Right kidney (tissue), 1 donor: ENCODE results near the gene TFE3.

Experiments used
- DNase-seq: peaks from one replicate; pipeline ENCODE4 v3.0.0-alpha.2; 2016

Gene TFE3

DNA sequence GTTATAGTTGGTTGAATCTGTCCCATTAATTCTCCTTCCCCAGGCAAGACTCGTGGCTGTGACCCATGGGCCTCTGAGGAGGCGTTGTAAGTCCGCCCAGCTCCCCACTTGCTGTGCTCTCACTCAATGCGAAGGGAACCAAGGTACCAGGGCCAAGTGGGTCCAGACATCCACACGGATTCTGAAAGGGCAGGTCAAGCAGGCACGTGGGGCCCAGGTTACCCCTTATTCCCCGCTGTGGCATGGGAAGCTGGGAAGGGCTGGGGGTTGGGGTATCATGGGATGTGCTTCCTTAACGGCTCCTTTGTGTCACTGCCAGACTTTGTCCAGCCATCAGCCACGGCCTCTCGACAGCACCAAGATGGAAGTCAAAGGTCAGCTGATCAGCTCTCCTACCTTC, 18.8 kb upstream of the TFE3 start:
- DNase-seq, result no peak

DNA sequence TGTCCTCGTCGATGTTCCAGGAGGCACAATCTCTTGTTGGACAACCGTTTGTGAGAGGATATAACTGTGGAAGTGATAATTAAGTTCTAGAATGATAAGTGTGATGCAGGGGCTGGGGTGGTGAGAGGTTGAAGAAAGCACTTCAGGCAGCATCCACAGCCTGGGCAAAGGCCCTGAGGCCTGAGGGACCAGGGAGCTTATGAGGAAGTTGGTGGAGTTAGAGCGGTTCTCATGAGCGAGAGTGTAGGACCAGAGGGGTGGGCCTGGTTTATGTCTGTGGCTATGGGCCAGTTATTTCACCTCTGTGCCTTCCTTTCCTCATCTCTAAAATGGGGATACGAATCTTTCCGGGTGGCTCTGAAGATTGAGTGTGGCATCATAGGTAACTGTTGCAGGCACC, 18.3 kb upstream of the TFE3 start:
- no peak for DNase-seq

DNA sequence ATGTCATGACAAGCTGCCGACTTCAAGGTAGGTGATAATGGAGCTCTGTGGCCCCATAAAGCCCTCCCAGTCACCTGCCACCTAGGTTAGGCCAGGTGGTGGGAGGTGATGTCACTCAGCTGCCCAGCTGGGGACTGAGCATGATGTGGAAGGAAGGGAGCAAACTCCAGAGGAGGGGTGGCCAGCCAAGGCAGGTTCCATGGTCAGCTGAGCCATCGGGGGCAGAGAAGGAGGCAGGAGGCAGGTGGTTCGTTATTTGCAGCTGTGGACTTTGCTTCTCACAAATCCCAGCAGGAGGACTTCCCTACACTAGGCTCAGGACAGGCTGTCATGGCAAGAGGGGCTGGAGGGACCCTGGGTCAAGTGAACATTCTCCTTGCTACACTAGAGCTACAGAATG, 17.8 kb upstream of the TFE3 start:
- DNase-seq, result no peak

DNA sequence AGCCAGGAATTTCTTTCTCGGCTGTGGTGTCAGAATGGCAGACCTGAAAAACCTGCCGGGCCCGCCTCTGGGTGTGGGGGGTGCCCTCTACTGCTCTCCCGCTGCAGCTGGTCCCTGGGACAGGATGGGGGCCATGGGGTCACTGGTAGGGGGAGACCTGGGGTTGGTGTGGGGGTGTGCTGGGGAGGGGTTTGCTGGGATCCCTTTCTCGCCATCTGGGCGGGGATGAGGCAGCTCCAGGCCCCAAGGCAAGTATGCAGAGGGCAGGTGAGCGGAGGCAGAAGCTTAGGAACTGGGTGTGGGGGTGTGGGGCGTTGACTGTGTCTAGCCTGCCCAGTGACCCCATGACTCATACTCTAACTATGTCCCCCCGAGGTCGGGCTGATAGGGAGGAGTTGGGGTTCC, 16.5 kb upstream of the TFE3 start:
- DNase-seq, result no peak

DNA sequence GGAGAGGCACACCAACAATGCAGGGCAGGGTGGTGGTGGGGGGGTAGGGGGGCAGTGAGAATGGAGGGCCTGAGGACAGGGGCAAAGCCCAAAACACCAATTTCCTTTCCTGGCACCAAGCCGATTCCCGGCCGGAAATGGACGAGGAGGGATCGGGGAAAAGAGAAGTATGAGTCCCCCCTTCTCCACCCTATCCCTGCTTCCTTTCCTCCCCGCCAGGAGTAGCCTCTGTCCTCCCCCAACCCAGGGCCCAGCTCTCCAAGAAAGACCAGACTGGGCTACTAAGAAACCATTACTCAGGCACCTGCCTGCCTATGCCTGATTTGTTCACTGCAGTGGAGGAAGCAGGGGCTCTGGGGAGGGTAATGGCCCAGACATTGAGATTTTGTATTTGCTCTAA, 16.0 kb upstream of the TFE3 start:
- no peak for DNase-seq

DNA sequence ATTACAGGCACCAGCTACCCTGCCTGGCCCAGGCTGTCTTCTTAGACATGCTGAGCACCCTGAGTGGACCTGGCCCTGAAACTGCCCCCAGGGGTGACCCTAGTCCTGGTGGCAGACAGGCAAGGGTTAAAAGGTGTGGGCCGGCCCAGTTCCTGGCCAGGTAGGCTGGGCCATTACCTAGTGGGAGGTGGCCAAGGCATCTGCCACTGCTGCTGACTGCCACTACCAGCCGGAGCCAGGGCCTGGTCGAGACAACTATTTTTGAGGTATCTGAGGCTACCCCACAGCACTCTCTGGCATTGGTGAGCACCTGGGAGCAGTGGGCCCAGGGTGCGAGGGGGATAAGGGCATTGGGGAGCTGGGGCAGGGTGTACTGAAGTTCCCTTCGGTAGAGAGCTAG, 15.6 kb upstream of the TFE3 start, which contains the start of gene CCDC120:
TSS of gene CCDC120 (plus strand) at position 206 of the 400 bp plus-strand sequence. CDS start 3,043 bp downstream, outside the sequence.
- no peak for DNase-seq

DNA sequence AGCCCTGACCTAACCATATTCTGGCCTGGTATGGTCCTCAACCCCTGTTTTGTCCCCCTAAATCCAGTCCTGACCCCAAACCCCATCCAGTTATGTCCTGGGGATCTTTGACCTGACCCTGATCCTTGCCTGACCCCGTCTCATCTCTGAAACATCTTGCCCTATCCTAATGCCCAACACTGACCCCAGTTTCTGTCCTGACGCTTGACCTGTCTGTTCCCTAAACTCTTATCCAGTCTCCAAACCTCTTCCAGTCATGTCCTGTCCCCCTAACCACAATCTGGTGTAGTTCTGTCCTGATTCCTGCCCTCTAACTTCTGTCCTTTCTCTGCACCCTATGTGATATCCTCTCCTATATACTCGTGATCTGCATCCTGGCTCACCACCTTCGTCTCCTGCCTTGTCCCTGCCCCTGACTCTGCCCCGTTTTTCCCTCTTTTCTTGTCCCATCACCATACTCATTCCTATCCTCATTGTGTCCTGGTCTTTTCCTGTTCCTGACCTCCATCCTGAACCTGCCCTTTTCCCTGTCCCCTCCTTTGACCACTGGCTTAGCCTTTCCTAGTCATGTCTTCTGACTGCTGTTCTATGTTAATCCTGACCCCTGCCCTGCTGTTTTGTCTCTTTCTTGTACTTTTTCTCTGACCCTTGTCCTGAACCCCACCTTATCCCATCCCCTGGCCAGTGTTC, 11.1 kb upstream of the TFE3 start:
- DNase-seq, result no peak

DNA sequence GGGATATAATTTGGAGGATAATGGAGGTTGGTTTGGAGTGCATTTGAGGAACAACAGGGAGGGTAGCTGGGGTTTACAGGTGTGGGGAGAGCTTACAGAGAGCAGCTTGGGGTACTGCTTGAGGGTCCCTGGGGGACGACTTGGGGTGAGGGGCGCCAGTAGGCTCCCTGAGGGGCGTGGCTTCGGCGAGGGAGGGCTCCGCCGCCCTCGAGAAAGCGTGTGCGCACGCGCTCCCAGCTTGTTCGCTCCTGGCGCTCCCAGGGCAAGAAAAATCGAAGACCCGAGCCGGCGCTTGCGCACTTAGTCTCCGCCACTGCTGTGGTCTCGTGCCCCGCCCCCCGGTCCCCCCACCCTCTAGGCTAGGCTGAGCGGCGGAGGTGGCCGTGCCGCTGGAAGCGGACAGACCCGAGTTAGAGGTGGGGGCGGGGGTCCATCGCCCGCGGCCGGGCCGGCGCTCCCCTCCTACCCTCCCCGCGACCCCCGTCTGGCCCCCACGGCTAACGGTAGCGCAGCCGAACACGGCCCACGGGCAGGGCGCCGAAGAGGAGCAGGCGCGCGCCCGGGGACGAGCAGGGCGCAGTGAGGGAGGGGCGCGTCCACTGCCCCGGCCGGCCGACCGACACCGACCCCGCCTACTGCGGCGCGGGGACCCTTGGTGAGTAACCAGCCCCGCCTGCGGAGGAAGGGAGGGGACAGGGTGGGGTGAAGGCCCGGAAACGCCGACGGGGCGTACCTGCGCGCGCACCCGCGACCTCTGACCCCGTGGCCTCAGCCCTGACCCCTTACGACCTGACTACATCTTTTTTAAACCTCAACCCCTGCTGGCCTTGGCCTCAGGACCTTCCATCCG, 10.3 kb upstream of the TFE3 start:
- DNase-seq, result peak; percentile 49

DNA sequence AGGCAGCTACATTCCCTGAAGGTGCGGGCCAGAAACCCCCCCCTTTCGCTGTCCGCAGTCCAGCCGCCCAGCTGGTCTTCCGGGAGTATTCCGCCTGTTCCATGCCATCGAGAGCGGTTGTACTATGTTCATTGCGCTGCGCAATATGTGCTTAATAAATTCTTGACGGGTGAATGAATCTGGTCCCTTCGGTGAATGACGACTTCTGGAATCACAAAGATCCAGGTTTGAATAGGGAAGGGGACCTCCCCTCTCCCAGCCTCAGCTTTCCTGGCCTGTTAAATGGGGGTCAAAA, 777 bp upstream of the TFE3 start:
- DNase-seq, result no peak

DNA sequence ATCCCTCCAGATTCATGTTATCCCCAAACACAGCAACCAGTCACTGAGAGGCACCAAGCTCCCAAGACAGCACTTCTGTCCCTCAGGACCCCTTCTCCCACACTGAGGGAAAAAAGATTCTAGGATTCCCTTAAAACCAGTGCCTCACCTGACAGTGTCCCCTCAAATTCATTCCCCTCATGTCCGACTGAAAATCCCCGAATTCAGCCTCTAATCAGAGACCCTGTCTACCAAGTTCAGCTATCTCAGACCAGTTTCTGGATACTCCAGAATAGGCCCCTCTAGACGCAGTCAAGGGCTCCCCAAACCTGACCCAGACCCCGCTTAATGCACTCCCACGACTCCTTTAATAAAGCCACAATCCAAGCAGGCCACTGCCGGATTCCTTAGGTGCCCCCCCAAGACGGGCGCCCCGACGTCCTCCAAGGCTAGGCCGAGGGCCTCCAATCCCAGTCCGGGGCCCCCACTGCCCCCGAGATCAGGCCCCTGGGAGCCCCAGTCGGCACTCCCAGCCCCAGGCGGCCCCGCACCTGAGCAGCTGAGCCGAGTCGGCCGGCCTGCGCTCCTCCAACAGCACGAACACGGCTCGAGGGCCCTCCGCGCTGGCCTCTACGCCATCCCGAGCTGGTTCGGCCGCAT, 457 bp downstream of the TFE3 start:
- peak; percentile 22 for DNase-seq

DNA sequence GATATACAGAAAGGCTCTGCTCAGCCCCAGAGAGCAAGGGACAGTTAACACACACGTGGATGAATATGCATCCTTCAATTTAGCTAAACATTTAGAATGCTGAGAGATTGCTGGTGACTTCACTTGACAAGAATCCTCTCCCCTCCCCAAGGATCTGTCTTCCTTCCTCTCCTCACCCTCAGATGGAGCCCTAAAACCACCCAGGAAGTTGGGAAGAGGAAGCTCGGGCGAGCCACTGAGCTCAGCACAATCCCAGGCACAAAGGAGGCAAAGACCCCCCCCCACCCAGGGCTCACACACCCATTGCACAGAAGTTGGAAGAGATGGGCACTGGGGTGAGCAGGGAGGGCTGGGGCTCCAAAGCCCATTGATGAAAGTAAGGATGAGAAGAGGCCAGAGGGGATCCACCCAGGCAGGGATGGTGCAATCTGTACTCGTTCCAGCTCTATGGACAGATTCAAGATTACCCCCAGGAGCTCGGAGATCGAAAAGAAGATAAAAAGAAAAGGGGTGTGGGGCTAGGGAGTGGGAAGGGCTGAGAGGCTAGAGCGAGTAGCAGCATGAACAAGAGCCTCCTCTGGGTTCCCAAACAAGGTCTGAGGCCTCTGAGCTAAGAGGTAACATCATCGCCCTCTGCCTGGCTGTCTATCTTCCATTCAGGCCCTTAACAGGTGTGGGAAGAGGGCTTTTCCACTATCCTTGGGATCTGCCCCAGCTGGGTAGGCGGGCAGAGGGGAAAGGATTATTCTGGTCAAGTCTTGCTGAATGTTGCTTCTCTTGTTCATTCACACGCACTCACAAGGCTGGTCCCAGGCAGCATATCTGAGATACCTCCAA, 1.2 kb downstream of the TFE3 start:
- DNase-seq, result no peak

DNA sequence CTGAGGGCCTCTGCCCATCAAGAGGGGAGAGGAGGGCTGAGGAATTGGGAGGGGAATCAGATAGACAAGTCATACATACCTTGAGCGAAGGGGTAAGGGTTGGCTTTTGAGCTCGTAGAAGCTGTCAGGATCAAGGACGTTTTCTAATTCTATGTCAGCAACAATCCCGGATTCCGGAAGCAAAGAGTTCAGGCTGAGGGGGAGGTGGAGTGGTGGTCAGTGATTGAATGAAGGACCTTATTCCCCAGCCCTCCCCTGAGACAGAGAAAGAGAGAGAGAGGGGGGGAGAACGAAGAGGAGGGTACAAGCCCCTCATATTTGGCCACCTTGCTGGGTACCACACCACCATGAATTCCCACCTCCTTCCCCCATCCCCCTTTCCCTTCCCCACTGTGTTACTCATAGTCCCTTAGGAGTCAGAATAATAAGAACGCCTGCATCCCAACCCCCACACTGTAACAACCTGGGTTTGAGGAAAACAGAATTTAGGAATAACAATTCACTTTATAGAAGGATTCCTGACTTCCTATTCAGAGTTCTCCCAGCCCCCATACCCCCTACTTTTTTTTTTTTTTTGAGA, 2.7 kb downstream of the TFE3 start:
- DNase-seq, result no peak

DNA sequence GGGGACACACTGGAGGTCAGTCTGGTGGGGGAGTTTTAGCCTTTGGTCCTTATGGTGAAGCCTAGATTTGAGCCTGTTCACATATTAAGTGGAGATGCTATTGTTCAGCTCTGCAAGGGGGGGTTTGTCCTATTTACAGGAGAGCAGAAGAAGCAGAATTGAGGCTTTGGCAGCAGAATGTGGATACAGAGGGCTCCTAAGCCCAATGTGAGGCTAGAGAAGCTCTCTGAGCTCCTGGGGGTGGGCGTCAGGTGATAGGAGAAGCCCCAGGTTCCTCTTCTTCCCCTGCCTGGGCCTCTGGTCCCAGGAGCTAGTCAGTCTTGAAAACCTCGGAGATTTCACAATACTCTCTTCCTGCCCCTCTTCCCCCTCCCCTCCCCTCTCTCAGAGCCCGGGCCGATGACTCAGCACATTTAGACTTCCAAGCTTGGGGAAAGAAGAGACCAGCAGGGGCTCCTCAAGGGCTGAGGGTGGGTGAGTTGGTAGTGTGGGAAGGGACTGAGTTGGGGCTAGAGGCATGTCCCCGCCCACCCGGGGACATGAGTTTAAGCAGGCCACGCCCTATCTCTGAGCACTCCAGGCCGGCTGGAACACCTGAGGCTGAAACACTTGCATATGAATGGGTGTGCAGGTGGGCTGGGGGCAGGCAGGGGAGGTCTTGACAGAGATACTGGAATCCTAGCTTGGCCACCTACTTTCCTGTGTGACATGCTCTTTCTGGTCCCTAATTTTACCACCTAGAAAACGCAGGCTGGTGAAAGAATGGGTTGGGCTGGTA, 3.4 kb downstream of the TFE3 start:
- DNase-seq, result no peak

DNA sequence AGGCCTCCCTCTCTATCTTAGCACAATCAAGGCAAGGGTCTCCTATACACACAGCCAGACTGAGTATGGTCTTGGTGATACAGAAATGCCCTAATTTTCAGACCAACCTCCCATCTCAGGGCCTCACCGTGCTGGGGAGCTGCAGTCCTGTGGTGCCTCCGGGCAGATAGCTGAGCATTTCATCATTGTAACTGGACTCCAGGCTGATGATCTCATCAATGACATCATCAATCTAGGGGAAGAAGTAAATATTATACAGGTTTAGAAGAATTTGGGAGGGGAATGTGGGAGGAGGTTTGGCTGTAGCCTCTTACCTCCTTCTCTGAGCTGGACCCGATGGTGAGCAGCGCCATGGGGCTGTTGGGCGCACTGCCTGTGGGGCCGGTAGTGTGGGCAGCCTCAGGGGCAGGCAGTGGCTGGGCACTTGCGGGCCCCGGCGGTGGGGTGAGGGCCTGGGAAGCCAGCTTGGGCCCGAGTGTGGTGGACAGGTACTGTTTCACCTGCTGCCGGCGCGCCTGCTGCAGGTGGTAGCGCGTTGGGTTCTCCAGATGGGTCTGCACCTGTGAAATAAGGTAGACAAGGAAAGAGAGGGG, 5.2 kb downstream of the TFE3 start:
- DNase-seq, result no peak

DNA sequence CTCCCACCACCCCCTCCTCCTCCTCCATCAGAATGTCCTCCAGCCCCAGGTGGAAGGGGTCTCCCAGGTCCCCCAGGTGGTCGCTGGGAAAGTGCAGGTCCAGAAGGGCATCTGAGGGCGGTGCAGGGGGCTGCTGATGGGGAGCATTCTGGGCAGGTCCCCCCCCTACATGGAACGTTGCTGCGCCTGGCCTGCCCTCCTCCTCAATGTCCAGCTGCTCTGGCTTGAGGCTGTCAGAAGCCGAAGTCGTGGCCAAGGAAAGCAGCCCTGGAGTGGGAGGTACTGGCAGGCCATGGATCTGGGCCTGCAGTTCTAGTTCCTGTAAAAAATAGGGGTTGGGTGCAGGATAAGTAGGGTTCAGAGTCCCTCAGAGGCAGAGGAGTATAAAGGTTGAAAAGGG, 12.9 kb downstream of the TFE3 start:
- DNase-seq, result no peak

DNA sequence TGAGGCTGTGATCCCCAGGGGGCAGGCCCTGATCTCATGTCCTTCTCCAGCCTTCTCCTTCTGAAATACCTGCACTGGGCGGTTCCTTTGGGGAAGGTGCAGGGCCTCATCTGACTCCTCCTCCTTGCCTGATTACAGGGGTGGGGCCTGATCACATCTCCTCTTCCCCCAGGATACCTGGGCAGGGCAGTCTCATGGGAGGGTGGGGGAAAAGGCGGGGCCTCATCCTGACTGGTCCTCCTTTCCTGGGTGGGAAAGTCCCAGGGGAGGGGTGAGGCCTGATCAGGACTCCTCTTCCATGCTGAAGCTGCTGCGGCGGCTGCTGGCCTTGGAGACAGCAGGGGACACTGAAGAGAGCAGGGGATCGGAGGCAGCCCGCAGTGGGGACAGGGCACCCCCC, 13.3 kb downstream of the TFE3 start:
- DNase-seq, result no peak

DNA sequence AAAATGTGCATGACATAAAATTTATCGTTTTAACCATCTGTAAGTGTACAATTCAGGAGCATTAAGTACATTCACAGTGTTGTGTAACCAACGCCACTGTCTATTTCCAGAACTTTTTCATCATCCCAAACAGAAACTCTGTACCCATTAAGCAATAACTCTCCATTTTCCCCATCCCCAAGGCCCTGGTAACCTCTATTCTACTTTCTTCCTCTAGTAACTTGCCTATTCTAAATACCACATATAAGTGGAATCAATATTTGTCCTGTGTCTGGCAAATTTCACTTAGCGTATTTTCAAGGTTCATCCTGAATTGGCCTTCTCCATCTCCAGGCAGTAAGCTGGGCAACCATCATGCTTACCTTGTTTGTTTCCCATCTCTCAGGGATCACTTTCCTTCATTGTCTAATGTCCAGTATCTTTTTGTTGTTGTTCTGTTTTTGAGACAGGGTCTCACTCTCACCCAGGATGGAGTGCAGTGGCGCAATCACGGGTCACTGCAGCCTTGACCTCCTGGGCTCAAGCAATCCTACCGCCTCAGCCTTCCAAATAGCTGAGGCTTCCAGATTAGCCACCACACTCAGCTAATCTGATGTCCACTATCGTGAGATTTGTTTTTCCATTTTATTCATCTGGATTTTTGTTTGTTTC, 23.4 kb downstream of the TFE3 start:
- DNase-seq, result no peak

DNA sequence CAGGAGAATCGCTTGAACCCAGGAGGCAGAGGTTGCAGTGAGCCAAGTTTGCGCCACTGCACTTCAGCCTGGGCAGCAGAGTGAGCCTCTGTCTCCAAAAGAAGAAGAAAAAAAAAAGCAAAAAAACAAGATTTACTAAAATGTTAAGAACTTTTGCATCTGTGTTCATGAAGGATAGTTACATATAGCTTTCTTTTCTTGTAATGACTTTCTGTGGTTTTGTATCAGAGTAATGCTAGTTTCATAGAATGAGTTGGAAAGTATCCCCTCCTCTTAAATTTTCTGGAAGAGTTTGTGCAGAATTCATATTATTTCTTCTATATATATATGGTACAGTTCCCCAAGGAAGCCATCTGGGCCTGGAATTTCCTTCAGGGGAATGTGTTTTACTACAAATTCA, 24.1 kb downstream of the TFE3 start:
- DNase-seq, result no peak

DNA sequence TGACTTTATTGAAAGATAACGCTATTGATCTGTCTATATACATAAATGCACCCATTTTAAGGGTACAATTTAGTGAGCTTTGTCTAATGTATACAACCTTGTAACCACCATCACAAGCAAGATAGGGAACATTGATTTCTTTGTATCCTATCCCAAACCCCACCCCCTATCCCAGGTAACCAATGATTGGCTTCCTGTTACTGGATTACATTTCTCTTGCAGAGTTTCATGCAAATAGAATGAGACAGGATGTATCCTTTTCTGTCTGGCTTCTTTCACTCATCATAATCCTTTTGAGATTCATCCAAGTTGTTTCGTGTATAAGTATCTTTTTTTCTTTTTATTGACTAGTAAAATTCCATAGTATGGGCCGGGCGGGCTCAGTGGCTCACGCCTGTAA, 39.5 kb downstream of the TFE3 start:
- DNase-seq, result no peak

DNA sequence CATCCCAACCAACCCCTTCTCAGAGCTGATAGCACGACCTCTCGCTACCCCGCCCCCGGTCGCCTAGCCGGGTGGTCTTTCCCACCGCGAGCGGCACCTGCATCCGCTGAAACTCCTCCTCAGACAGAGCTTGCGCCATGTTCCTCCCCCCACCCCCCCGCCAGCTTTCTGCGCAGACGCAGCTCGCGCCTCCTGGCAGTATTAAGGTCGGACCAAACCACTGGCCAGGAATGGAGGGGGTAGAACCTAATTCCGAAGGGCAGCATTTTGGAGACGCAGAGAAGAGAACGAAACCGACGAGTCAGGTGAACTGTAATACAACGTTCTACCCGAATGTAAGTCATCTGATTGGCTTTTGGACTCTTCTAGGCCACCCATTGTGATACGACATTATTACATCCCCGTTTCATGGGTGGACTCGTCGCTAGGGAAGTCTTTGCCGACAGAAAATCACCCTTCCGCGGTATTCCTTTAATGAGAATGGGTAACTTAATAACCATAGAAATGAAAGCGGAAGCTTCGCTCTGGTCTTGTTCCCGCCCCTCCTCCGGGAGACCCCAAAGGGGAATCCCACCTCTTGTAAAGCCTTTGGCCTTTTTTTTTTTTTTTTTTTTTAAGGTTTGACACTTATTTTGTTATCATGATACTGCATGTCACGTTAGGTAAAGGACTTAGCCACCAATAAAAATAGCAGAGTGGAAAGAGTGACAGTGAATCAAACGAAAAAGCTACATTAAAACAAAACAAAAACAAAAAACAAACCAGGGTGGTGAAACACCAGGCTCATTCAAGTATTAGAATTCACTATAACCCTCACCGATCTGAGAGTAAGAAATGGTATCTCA, 40.8 kb downstream of the TFE3 start, which contains the start of gene GRIPAP1:
TSS of gene GRIPAP1 (minus strand) at position 174 of the 845 bp plus-strand sequence. CDS start at position 139, 35 bp downstream.
- DNase-seq, result peak; percentile 77
